ENCODE data around the gene TEX38.

DNA sequence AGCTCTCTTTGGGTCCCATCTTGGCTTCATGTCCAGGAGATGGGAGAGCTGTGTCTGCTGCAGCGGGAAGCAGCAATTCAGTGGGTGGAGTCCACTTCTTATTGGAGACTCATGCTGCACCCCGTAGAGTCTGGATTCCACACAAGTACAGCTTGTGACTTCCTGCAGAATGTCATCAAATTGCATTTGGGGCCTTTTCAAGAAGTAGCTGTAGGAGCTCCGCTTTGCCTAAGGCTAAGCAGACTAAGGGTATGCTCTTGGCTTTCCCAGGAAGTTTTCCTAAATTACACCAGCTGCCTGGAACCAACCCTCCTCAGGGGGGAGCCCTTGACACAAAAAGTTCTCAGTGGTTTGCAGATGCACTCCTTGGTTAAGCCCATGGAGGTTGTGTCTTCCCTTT is 49.3 kb upstream of the TEX38 start:
- TF ChIP-seq EZH2phosphoT487 (IDR thresholded peaks at IDR 0.05; ENCODE audit: borderline replicate concordance) (no peak), POLR2A (IDR thresholded peaks at IDR 0.05; ENCODE audit: borderline replicate concordance, extremely low read depth, insufficient read depth, insufficient read length) (no peak), ZFX (IDR thresholded peaks at IDR 0.05) (no peak), EZH2 (IDR thresholded peaks at IDR 0.05) (no peak), POLR2AphosphoS5 (IDR thresholded peaks at IDR 0.05; ENCODE audit: low read depth, low read length) (no peak), CEBPB (IDR thresholded peaks at IDR 0.05; ENCODE audit: low read depth) (no peak), TCF7L2 (IDR thresholded peaks at IDR 0.05; ENCODE audit: borderline replicate concordance, extremely low read depth, insufficient read depth, insufficient read length) (no peak), EGR1 (IDR thresholded peaks at IDR 0.05; ENCODE audit: low read depth) (no peak), YY1 (IDR thresholded peaks at IDR 0.05; ENCODE audit: extremely low read depth, insufficient replicate concordance, low read depth, low read length) (no peak), SIN3A (IDR thresholded peaks at IDR 0.05; ENCODE audit: low read depth) (no peak)
- TF ChIP-seq, protein P1, sequence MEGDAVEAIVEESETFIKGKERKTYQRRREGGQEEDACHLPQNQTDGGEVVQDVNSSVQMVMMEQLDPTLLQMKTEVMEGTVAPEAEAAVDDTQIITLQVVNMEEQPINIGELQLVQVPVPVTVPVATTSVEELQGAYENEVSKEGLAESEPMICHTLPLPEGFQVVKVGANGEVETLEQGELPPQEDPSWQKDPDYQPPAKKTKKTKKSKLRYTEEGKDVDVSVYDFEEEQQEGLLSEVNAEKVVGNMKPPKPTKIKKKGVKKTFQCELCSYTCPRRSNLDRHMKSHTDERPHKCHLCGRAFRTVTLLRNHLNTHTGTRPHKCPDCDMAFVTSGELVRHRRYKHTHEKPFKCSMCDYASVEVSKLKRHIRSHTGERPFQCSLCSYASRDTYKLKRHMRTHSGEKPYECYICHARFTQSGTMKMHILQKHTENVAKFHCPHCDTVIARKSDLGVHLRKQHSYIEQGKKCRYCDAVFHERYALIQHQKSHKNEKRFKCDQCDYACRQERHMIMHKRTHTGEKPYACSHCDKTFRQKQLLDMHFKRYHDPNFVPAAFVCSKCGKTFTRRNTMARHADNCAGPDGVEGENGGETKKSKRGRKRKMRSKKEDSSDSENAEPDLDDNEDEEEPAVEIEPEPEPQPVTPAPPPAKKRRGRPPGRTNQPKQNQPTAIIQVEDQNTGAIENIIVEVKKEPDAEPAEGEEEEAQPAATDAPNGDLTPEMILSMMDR (IDR thresholded peaks at IDR 0.05 in 2 of 3, conservative IDR thresholded peaks at IDR 0.05 in 1 of 3; ENCODE audit: borderline replicate concordance in 1 of 3, insufficient read depth in 1 of 3, low read depth in 2 of 3, low read length in 2 of 3): peak; percentile 63 to 68 (median 64)
- TF ChIP-seq, protein P2, sequence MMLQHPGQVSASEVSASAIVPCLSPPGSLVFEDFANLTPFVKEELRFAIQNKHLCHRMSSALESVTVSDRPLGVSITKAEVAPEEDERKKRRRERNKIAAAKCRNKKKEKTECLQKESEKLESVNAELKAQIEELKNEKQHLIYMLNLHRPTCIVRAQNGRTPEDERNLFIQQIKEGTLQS (IDR thresholded peaks at IDR 0.05): no peak
- TF ChIP-seq, protein P3, sequence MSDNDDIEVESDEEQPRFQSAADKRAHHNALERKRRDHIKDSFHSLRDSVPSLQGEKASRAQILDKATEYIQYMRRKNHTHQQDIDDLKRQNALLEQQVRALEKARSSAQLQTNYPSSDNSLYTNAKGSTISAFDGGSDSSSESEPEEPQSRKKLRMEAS (IDR thresholded peaks at IDR 0.05): no peak
- TF ChIP-seq, protein P4, sequence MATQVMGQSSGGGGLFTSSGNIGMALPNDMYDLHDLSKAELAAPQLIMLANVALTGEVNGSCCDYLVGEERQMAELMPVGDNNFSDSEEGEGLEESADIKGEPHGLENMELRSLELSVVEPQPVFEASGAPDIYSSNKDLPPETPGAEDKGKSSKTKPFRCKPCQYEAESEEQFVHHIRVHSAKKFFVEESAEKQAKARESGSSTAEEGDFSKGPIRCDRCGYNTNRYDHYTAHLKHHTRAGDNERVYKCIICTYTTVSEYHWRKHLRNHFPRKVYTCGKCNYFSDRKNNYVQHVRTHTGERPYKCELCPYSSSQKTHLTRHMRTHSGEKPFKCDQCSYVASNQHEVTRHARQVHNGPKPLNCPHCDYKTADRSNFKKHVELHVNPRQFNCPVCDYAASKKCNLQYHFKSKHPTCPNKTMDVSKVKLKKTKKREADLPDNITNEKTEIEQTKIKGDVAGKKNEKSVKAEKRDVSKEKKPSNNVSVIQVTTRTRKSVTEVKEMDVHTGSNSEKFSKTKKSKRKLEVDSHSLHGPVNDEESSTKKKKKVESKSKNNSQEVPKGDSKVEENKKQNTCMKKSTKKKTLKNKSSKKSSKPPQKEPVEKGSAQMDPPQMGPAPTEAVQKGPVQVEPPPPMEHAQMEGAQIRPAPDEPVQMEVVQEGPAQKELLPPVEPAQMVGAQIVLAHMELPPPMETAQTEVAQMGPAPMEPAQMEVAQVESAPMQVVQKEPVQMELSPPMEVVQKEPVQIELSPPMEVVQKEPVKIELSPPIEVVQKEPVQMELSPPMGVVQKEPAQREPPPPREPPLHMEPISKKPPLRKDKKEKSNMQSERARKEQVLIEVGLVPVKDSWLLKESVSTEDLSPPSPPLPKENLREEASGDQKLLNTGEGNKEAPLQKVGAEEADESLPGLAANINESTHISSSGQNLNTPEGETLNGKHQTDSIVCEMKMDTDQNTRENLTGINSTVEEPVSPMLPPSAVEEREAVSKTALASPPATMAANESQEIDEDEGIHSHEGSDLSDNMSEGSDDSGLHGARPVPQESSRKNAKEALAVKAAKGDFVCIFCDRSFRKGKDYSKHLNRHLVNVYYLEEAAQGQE (IDR thresholded peaks at IDR 0.05; ENCODE audit: low read depth): no peak
